Right lobe of liver (tissue), 4 donors: ENCODE measurements around the gene ADAMTSL2.

Source experiments
- POLR2A ChIP-seq: fragments of 450-650 bp; IDR thresholded peaks from one replicate; pipeline ENCODE4 v1.6.1; 2017; ENCODE audit warnings: antibody characterized with exemption, mild to moderate bottlenecking
- TF ChIP-seq, protein P1 (sequence below), 4 donors: fragments of 200-600 bp in 3 of 4; fragments of 450-650 bp in 1 of 4; IDR thresholded peaks; one replicate each; pipeline versions ENCODE4 v1.5.1 to v1.8.0; 2016 to 2022; ENCODE audit warnings: antibody characterized with exemption in 4 of 4, mild to moderate bottlenecking in 2 of 4
- donor health status: DM: no; HTN: no; CAD: no.
- donor health status: DM: no; HTN: no; CAD: no.
- donor health status: DM: no; HTN: yes; CAD: no.

GRCh38 chr9:133600739-133601138, 66.2 kb downstream of the ADAMTSL2 start:
- TF ChIP-seq POLR2A, result no peak
- TF ChIP-seq, protein P1, sequence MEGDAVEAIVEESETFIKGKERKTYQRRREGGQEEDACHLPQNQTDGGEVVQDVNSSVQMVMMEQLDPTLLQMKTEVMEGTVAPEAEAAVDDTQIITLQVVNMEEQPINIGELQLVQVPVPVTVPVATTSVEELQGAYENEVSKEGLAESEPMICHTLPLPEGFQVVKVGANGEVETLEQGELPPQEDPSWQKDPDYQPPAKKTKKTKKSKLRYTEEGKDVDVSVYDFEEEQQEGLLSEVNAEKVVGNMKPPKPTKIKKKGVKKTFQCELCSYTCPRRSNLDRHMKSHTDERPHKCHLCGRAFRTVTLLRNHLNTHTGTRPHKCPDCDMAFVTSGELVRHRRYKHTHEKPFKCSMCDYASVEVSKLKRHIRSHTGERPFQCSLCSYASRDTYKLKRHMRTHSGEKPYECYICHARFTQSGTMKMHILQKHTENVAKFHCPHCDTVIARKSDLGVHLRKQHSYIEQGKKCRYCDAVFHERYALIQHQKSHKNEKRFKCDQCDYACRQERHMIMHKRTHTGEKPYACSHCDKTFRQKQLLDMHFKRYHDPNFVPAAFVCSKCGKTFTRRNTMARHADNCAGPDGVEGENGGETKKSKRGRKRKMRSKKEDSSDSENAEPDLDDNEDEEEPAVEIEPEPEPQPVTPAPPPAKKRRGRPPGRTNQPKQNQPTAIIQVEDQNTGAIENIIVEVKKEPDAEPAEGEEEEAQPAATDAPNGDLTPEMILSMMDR (IDR thresholded peaks at IDR 0.05), result no peak
